Measurements from ENCODE around the gene ISM1. TPM values are rescaled to one million over a fixed set of nuclear protein-coding genes. Genes with fewer than 3 reads are reported as not detected.

Gene ISM1
- total RNA-seq, 1 donor from 2014 or later, result 0.98 TPM

- Histone ChIP-seq H3K4me2 (ENCODE audit: low read length) (no peak overlapping the region), H3K9me3 (ENCODE audit: insufficient read depth, low read depth, low read length) (no peaks in the 10 kb centered on the region), H3K27me3 (ENCODE audit: insufficient read depth, low read length) (no peaks in the 10 kb centered on the region), H3K4me1 (ENCODE audit: insufficient read depth, low read length) (no peaks in the 10 kb centered on the region), H3K9ac (ENCODE audit: low read length) (no peak overlapping the region), H3K79me2 (ENCODE audit: insufficient read depth, low read length) (no peaks in the 10 kb centered on the region), H3K27ac (ENCODE audit: low read depth, low read length) (no peak overlapping the region), H3K4me3 (ENCODE audit: insufficient read depth, low read depth, low read length) (no peak overlapping the region), H3K36me3 (ENCODE audit: insufficient read depth, low read length) (no peaks in the 10 kb centered on the region), H4K20me1 (ENCODE audit: insufficient read depth, low read length) (no peaks in the 10 kb centered on the region), H2AFZ (ENCODE audit: low read depth, low read length) (no peak overlapping the region)
- Mint-ChIP-seq H3K27me3 (ENCODE audit: low read depth, unreplicated experiment) (peaks cover 17% of the 10 kb centered on the region), H3K4me1 (ENCODE audit: low read depth, unreplicated experiment) (no peaks in the 10 kb centered on the region), H3K27ac (ENCODE audit: unreplicated experiment) (no peak overlapping the region), H3K9me3 (ENCODE audit: unreplicated experiment) (peaks cover 1% of the 10 kb centered on the region), H3K4me3 (ENCODE audit: unreplicated experiment) (no peak overlapping the region), H3K36me3 (ENCODE audit: low read depth, unreplicated experiment) (no peaks in the 10 kb centered on the region)
- DNase-seq (ENCODE audit: low read depth) (no peak), FAIRE-seq (no peak)
- TF ChIP-seq EZH2 (IDR thresholded peaks at IDR 0.05; ENCODE audit: insufficient read depth, low read length) (no peak), CTCF (IDR thresholded peaks at IDR 0.05; ENCODE audit: insufficient read depth, low read depth, low read length) (no peak)
Observed at GRCh38 chr20:13292201-13292885, 71.3 kb downstream of the ISM1 start.

GRCh38 chr20:13294522-13294921, 73.4 kb downstream of the ISM1 start:
- H4K20me1 ChIP-seq (ENCODE audit: insufficient read depth, low read length), result no peaks in the 10 kb centered on the region
- H3K4me1 ChIP-seq (ENCODE audit: insufficient read depth, low read length), result no peaks in the 10 kb centered on the region
- no peak overlapping the region for H2AFZ ChIP-seq (ENCODE audit: low read depth, low read length)
- no peak overlapping the region for H3K9ac ChIP-seq (ENCODE audit: low read length)
- H3K27me3 ChIP-seq (ENCODE audit: insufficient read depth, low read length), result no peaks in the 10 kb centered on the region
- Mint-ChIP-seq H3K4me1 (ENCODE audit: low read depth, unreplicated experiment) (no peaks in the 10 kb centered on the region), H3K27ac (ENCODE audit: unreplicated experiment) (no peak overlapping the region), H3K4me3 (ENCODE audit: unreplicated experiment) (no peak overlapping the region), H3K27me3 (ENCODE audit: low read depth, unreplicated experiment) (peaks cover 14% of the 10 kb centered on the region), H3K9me3 (ENCODE audit: unreplicated experiment) (peaks cover 1% of the 10 kb centered on the region), H3K36me3 (ENCODE audit: low read depth, unreplicated experiment) (no peaks in the 10 kb centered on the region)
- H3K27ac ChIP-seq (ENCODE audit: low read depth, low read length), result no peak overlapping the region
- TF ChIP-seq EZH2 (IDR thresholded peaks at IDR 0.05; ENCODE audit: insufficient read depth, low read length), result no peak
- no peak for TF ChIP-seq CTCF (IDR thresholded peaks at IDR 0.05; ENCODE audit: insufficient read depth, low read depth, low read length)
- no peak overlapping the region for H3K4me3 ChIP-seq (ENCODE audit: insufficient read depth, low read depth, low read length)
- no peak for FAIRE-seq
- DNase-seq (ENCODE audit: low read depth), result no peak
- H3K4me2 ChIP-seq (ENCODE audit: low read length), result no peak overlapping the region
- H3K79me2 ChIP-seq (ENCODE audit: insufficient read depth, low read length), result no peaks in the 10 kb centered on the region
- no peaks in the 10 kb centered on the region for H3K36me3 ChIP-seq (ENCODE audit: insufficient read depth, low read length)
- H3K9me3 ChIP-seq (ENCODE audit: insufficient read depth, low read depth, low read length), result no peaks in the 10 kb centered on the region

GRCh38 chr20:13295637-13296036, 74.6 kb downstream of the ISM1 start:
- no peaks in the 10 kb centered on the region for H3K36me3 ChIP-seq (ENCODE audit: insufficient read depth, low read length)
- H3K9ac ChIP-seq (ENCODE audit: low read length), result no peak overlapping the region
- H3K4me3 Mint-ChIP-seq (ENCODE audit: unreplicated experiment), result no peak overlapping the region
- H3K79me2 ChIP-seq (ENCODE audit: insufficient read depth, low read length), result no peaks in the 10 kb centered on the region
- no peak overlapping the region for H3K4me2 ChIP-seq (ENCODE audit: low read length)
- no peaks in the 10 kb centered on the region for H3K9me3 ChIP-seq (ENCODE audit: insufficient read depth, low read depth, low read length)
- H3K4me1 ChIP-seq (ENCODE audit: insufficient read depth, low read length), result no peaks in the 10 kb centered on the region
- H3K4me1 Mint-ChIP-seq (ENCODE audit: low read depth, unreplicated experiment), result no peaks in the 10 kb centered on the region
- H3K27me3 Mint-ChIP-seq (ENCODE audit: low read depth, unreplicated experiment), result peaks cover 11% of the 10 kb centered on the region
- no peak overlapping the region for H3K4me3 ChIP-seq (ENCODE audit: insufficient read depth, low read depth, low read length)
- no peaks in the 10 kb centered on the region for H3K36me3 Mint-ChIP-seq (ENCODE audit: low read depth, unreplicated experiment)
- no peak for TF ChIP-seq EZH2 (IDR thresholded peaks at IDR 0.05; ENCODE audit: insufficient read depth, low read length)
- no peak for TF ChIP-seq CTCF (IDR thresholded peaks at IDR 0.05; ENCODE audit: insufficient read depth, low read depth, low read length)
- DNase-seq (ENCODE audit: low read depth) (no peak), FAIRE-seq (no peak)
- no peaks in the 10 kb centered on the region for H3K27me3 ChIP-seq (ENCODE audit: insufficient read depth, low read length)
- H3K27ac ChIP-seq (ENCODE audit: low read depth, low read length), result no peak overlapping the region
- H2AFZ ChIP-seq (ENCODE audit: low read depth, low read length), result no peak overlapping the region
- H4K20me1 ChIP-seq (ENCODE audit: insufficient read depth, low read length), result no peaks in the 10 kb centered on the region
- no peaks in the 10 kb centered on the region for H3K9me3 Mint-ChIP-seq (ENCODE audit: unreplicated experiment)
- no peak overlapping the region for H3K27ac Mint-ChIP-seq (ENCODE audit: unreplicated experiment)
